Measurements from ENCODE around the gene ZGPAT.

Gene ZGPAT

DNA sequence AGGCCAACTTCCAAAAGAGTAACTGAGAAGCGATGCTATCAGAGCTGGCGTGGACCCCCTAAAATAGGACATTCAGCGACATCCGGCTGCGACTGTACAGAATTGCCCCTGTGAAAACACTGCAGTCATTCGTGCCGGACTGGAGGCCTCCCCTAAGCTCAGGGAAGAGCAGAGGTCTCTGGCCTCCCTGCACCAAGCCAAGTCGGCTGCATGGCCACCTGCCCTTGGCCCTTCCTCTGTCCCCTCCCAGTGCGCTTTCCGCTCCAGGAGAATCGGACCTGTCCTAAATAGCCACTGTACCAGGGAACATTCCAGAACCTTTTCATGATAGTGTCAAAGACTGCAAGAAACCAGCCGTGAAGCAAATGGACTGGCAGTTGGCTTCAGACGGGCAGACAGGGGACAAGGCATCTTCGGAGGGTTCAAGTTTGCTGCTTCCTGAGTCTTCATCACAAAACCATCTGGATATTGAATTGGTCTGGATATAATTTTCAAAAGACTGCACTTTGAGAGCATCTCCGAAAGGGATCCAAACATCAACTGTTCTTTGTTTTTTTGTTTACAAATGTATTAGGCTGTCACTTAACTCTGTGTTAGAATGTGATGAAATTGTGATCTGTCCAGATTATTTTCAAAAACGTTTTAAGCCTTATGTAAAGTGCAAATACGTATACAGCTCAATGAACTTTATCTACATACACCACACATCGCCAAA is 48.3 kb downstream of the ZGPAT start:
- no peak overlapping the region for H3K4me3 ChIP-seq (ENCODE audit: low read length)
- TF ChIP-seq, protein P1, sequence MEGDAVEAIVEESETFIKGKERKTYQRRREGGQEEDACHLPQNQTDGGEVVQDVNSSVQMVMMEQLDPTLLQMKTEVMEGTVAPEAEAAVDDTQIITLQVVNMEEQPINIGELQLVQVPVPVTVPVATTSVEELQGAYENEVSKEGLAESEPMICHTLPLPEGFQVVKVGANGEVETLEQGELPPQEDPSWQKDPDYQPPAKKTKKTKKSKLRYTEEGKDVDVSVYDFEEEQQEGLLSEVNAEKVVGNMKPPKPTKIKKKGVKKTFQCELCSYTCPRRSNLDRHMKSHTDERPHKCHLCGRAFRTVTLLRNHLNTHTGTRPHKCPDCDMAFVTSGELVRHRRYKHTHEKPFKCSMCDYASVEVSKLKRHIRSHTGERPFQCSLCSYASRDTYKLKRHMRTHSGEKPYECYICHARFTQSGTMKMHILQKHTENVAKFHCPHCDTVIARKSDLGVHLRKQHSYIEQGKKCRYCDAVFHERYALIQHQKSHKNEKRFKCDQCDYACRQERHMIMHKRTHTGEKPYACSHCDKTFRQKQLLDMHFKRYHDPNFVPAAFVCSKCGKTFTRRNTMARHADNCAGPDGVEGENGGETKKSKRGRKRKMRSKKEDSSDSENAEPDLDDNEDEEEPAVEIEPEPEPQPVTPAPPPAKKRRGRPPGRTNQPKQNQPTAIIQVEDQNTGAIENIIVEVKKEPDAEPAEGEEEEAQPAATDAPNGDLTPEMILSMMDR (conservative IDR thresholded peaks at IDR 0.05; ENCODE audit: low read length) = no peak
- no peak for DNase-seq (ENCODE audit: low read depth)

DNA sequence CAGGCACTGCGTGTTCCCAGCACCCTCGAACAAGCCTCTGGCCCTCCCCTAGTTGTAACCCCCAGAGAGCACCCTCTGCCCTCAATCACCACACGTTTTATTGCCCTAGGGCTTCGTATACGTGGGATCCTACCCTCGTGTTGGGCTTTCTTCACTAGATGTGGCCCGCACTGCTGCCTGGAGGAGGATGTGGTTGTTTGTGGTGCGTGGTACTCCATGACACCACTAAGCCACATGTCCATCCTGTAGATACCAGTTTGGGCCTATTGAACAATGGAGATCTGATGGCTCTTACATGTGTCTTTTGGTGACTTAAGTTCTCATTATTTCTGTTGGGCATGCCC is 48.8 kb downstream of the ZGPAT start:
- DNase-seq (ENCODE audit: low read depth) = no peak
- H3K4me3 ChIP-seq (ENCODE audit: low read length) = no peak overlapping the region
- TF ChIP-seq, protein P1 (conservative IDR thresholded peaks at IDR 0.05; ENCODE audit: low read length) = no peak

DNA sequence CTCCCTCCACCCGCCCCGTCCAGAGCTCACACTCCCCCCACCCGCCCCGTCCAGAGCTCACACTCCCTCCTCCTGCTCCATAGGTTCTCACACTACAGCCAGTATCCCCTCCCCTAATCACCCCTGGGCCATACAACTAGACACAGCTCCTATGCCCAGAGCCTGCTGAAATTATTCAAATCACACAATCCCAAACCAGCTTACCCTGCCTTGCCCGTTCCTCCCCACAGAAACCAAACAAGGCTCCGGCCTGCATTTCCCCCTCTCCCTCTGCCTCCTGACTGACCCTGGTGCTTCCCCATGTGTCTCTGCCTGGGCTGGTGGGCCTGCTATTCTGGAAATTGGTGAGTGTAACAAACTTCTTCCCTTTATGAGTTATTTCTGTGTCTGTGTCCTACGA is 50.3 kb downstream of the ZGPAT start:
- no peak for DNase-seq (ENCODE audit: low read depth)
- TF ChIP-seq, protein P1 (conservative IDR thresholded peaks at IDR 0.05; ENCODE audit: low read length) = no peak
- no peak overlapping the region for H3K4me3 ChIP-seq (ENCODE audit: low read length)

DNA sequence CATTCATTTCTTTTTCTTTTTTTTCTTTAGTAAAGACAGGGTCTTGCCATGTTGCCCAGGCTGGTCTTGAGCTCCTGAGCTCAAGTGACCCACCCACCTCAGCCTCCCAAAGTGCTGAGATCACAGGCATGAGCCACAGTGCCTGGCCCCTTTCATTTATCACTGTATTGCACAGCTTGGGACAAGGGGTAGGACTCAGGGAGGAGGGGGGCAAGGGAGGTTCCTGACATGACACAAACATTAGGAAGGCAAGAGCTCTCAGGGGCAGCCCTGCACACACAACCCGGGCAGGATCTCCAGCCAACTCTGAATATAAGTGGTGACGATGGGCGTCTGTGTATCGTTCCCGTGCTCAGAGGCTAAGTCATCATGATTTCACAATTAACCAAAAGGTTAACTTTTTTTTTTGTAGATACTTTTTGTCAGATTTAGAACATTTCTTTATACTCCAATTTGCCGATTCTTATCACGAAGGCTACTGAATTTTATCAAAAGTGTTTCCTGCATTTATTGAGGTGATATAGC is 51.6 kb downstream of the ZGPAT start:
- no peak overlapping the region for H3K4me3 ChIP-seq (ENCODE audit: low read length)
- TF ChIP-seq, protein P1 (conservative IDR thresholded peaks at IDR 0.05; ENCODE audit: low read length) = no peak
- DNase-seq (ENCODE audit: low read depth) = no peak

DNA sequence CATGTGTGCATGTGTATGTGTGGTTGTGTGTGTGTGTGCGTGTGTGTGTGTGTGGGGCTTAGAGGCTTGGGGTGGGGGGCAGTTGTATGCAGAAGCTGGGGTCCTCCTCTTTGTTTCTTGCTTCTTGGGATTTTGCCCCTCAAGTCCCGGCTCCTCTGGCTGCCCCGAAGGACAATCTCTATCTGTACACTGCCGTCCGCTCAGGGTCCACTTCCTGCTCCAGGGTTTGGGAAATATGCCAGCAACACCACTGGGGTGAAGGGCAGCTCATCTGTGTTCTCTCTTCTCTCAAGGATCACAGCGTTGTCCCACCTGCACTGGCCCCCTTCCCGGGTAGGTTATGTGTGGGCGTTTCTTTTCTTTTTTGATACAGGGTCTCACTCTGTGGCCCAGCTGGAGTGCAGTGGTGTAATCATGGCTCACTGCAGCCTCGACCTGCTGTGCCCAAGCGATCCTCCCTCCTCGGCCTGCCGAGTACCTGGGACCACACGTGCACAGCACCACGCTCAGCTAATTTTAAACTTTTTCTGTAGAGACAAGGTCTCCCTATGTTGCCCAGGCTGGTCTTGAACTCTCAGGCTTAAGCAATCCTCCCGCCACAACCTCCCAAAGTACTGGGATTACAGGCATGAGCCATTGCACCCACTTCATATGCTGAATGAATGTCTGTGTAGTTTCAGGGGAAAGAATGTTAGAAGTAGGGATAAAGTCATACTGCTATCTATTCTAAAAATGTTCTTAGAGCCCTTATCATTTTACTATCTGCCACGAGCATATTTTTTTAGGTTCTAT is 57.4 kb downstream of the ZGPAT start:
- DNase-seq (ENCODE audit: low read depth) = no peak

DNA sequence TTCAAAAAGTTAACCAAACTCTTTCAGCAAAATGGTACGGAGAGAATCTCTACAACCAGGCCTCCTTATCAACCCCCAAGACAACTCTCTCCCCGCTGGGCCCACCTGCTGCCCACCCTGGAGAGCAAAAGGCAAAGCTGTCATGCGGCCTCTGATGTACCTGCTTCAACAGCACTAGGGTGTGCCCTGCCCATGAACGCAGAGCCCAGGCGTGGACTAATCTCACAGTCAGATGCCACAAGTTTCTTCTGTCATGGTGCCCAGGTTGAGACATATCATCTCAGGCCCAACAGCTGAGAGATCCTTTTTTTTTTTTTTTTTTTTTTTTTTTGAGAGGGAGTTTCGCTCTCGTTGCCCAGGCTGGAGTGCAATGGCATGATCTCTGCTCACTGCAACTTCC is 58.1 kb downstream of the ZGPAT start:
- DNase-seq (ENCODE audit: low read depth) = no peak
- H3K4me3 ChIP-seq (ENCODE audit: low read length) = no peak overlapping the region
- TF ChIP-seq, protein P1 (conservative IDR thresholded peaks at IDR 0.05; ENCODE audit: low read length) = no peak

More for the DNA sequence above, 57.4 kb downstream of the ZGPAT start:
- H3K4me3 ChIP-seq (ENCODE audit: low read length) = no peak overlapping the region
- TF ChIP-seq, protein P1 (conservative IDR thresholded peaks at IDR 0.05; ENCODE audit: low read length) = no peak
